ENCODE data around the gene FAM174C. TPM values are rescaled to one million over a fixed set of nuclear protein-coding genes. Genes with fewer than 3 reads are reported as not detected.

Gene FAM174C
- polyA plus RNA-seq, 1 donor (not counting 4 experiments of a cell fraction or from before 2014, with no cell fraction given), result 18.5 TPM

- no peaks in the 10 kb centered on the region for H3K4me1 ChIP-seq (ENCODE audit: control insufficient read depth, extremely low read depth, insufficient read depth, low read length)
- peaks cover 50% of the 10 kb centered on the region for H3K27me3 ChIP-seq (ENCODE audit: control insufficient read depth, extremely low read depth, insufficient read depth, low read length)
Measured at GRCh38 chr19:1283207-1283916, 8.0 kb downstream of the FAM174C start.

GRCh38 chr19:1283917-1284292 lies 8.6 kb downstream of the FAM174C start:
- Histone ChIP-seq H3K9ac (ENCODE audit: control insufficient read depth, extremely low read depth, insufficient read depth, low read length) (no peak overlapping the region), H3K27me3 (ENCODE audit: control insufficient read depth, extremely low read depth, insufficient read depth, low read length) (peaks cover 55% of the 10 kb centered on the region), H3K4me3 (ENCODE audit: control insufficient read depth in 2 of 3, extremely low read depth in 1 of 3, insufficient read depth in 2 of 3, low read depth in 1 of 3, low read length in 3 of 3) (no peak overlapping the region), H3K4me1 (ENCODE audit: control insufficient read depth, extremely low read depth, insufficient read depth, low read length) (no peaks in the 10 kb centered on the region), H3K9me3 (ENCODE audit: control insufficient read depth, low read depth, low read length) (no peaks in the 10 kb centered on the region), H3K4me2 (ENCODE audit: control insufficient read depth, extremely low read depth, insufficient read depth, low read depth, low read length) (no peak overlapping the region), H3K36me3 (ENCODE audit: control insufficient read depth in 2 of 2, extremely low read depth in 1 of 2, insufficient read depth in 2 of 2, low read length in 2 of 2) (peaks cover 7 to 13% of the 10 kb centered on the region in 2 experiments), H3K9me1 (ENCODE audit: control insufficient read depth, extremely low read depth, insufficient read depth, low read length) (no peaks in the 10 kb centered on the region), H3K79me2 (ENCODE audit: control insufficient read depth, insufficient read depth, low read length) (no peaks in the 10 kb centered on the region), H4K20me1 (ENCODE audit: control insufficient read depth, extremely low read depth, insufficient read depth, low read length) (peaks cover 14% of the 10 kb centered on the region), H2AFZ (ENCODE audit: control insufficient read depth, low read length) (no peak overlapping the region), H3K27ac (ENCODE audit: control insufficient read depth, insufficient read depth, low read length) (no peak overlapping the region)
- FAIRE-seq (no peak), DNase-seq (ENCODE audit: low read depth, low spot score) (no peak)
- dilution Hi-C loops (cut with MboI; ENCODE audit: extremely low pct_ligation_motif_present, low sequenced_read_pairs), result no loop called here
- TF ChIP-seq CTCF (optimal IDR thresholded peaks at IDR 0.05 in 1 of 3, IDR thresholded peaks at IDR 0.05 in 1 of 3, conservative IDR thresholded peaks at IDR 0.05 in 1 of 3; ENCODE audit: extremely low read depth in 1 of 3, insufficient read depth in 2 of 3, low read length in 3 of 3) (no peak), EZH2 (IDR thresholded peaks at IDR 0.05; ENCODE audit: low read length) (no peak)

More at GRCh38 chr19:1283207-1283916, 8.0 kb downstream of the FAM174C start:
- Histone ChIP-seq H2AFZ (ENCODE audit: control insufficient read depth, low read length) (no peak overlapping the region), H3K4me2 (ENCODE audit: control insufficient read depth, extremely low read depth, insufficient read depth, low read depth, low read length) (no peak overlapping the region), H3K9me3 (ENCODE audit: control insufficient read depth, low read depth, low read length) (no peaks in the 10 kb centered on the region), H3K36me3 (ENCODE audit: control insufficient read depth in 2 of 2, extremely low read depth in 1 of 2, insufficient read depth in 2 of 2, low read length in 2 of 2) (peaks cover 7 to 14% of the 10 kb centered on the region in 2 experiments), H3K27ac (ENCODE audit: control insufficient read depth, insufficient read depth, low read length) (no peak overlapping the region), H3K9me1 (ENCODE audit: control insufficient read depth, extremely low read depth, insufficient read depth, low read length) (no peaks in the 10 kb centered on the region), H3K4me3 (ENCODE audit: control insufficient read depth in 2 of 3, extremely low read depth in 1 of 3, insufficient read depth in 2 of 3, low read depth in 1 of 3, low read length in 3 of 3) (no peak overlapping the region), H3K9ac (ENCODE audit: control insufficient read depth, extremely low read depth, insufficient read depth, low read length) (no peak overlapping the region), H4K20me1 (ENCODE audit: control insufficient read depth, extremely low read depth, insufficient read depth, low read length) (peaks cover 14% of the 10 kb centered on the region), H3K79me2 (ENCODE audit: control insufficient read depth, insufficient read depth, low read length) (no peaks in the 10 kb centered on the region)
- FAIRE-seq (no peak), DNase-seq (ENCODE audit: low read depth, low spot score) (no peak)
- dilution Hi-C loops (cut with MboI; ENCODE audit: extremely low pct_ligation_motif_present, low sequenced_read_pairs), result no loop called here
- no peak for TF ChIP-seq CTCF (optimal IDR thresholded peaks at IDR 0.05 in 1 of 3, IDR thresholded peaks at IDR 0.05 in 1 of 3, conservative IDR thresholded peaks at IDR 0.05 in 1 of 3; ENCODE audit: extremely low read depth in 1 of 3, insufficient read depth in 2 of 3, low read length in 3 of 3)
- TF ChIP-seq EZH2 (IDR thresholded peaks at IDR 0.05; ENCODE audit: low read length), result no peak

All from keratinocyte (primary cell).